Dedifferentiated amniotic fluid mesenchymal stem cell (primary cell): ENCODE measurements around the gene FAM222B.
"Not testable (repeated sequence)": the region's sequence is repeated elsewhere in the genome, so short reads cannot be mapped to it uniquely, and the experiment has no call there.

Experiments used
- DNase-seq: peaks from one replicate; pipeline ENCODE4 v3.0.0-alpha.2; 2016; ENCODE audit errors: extremely low spot score

Gene FAM222B

DNA sequence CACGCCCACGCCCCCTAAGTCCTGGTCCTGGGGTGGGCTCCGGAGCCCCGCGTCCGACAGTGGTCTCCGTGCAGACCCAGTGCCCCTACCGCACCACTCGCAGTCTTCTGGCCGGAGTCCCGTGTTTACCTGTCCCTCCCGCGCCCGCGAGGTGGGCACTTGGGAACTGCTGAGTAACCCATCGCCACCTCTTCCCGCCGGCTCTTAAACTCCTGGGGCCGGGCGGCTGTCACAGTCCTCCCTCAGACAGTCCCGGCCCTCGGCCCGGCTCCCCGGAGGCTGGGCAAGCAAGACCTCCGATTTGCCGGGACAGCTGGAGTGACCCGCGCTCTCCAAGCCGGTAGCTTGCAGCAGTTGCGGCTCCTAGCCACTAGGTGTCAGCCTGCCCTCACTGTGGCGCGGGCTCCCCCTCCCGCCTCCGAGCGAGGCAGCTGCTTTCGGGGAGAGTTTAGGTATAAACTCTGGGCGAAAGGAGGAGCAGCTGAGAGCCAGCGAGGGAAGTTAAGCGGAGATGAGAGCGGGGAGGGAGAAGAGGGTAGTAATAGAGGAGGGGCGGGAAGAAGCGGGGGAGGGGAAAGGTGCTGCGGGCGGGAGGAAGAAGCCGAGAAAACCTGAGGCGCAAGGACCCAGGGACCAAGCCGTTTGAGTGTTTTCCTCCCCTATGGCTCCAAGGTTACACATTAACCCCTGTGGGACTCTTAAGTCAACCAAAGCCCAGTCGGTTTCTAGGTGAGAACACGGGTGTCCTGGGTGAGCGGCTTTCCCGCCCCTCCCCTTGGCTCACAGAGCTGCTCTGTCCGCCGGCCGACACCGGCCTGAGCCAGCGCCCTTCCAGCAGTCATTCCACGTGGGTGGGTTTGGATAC lies 115.7 kb downstream of the FAM222B start:
- DNase-seq: peak; percentile 90

DNA sequence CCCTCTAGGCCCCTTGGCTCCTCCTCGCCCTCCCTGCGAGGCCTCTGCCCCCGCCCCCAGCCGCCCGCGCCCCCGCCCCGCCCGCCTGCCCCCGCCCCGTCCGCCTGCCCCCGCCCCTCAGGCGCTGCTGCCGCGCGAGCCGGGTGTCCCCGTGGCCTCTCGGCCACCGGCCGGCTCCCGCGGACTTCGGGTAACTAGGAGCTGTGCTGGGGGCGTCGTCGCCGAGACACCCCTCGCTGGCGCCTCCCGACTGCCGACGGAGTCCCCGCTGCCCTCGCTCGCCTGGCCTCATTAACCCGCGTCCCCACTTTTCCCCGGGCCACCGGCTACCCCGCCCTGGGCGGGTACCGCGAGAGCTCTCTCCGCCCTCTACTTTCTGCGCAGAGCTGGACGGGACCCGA lies 116.4 kb downstream of the FAM222B start, which contains the start of gene TLCD1:
Gene TLCD1, minus strand, starts transcription at position 8 of the 401 bp plus-strand sequence. CDS start 136 bp downstream, outside the sequence.
- DNase-seq: no peak

DNA sequence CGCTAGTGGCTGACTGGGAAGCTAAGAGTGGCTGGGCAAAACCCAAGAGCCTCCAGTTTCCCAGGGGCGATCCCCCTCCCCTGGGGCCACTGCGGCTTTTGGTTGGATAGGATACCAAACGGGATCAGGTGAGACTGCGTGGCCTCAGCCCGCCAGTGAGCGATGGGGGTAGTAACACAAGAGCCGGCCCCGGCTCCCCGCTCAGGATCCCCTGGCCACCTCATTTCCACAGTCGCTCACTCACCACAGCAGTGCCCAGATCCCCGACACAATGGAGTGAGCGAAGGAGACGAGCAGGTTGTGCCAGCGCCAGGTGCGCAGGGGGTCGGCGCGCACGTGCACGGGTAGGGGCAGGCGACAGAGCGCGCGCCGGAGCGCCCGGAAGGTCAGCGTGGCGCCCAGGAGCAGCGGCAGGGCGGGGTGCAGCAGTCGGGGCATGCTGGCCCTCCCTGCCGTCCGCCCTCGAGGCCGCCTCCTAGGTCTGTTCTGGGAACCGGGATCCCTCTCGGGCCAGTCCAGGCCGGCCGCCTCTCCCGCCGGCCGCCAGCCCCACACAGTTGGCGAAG lies 116.8 kb downstream of the FAM222B start:
- DNase-seq: peak; percentile 45

DNA sequence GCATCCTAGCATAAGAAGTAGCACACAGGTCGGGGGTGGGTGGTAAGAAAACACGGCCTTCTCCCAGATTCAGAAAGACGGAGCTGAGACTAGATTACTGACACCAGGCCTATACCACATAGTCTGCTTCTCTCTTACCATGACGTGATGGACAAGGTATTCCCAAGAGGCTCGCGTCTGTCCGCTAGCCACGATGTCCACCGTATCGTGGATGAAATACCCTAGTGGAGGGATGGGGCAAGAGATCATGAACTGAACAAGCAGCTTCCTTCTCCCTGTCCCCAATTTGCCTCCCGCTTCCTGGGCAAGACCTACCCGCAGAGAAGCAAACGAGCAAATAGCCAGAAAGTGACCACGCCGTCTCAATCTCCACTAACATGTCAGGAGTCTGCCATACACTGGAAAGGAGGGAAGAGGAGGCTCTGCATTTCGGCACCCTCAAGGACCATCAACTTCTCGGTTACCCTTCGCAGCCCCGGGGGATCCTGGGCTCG lies 117.4 kb downstream of the FAM222B start:
- no peak for DNase-seq

DNA sequence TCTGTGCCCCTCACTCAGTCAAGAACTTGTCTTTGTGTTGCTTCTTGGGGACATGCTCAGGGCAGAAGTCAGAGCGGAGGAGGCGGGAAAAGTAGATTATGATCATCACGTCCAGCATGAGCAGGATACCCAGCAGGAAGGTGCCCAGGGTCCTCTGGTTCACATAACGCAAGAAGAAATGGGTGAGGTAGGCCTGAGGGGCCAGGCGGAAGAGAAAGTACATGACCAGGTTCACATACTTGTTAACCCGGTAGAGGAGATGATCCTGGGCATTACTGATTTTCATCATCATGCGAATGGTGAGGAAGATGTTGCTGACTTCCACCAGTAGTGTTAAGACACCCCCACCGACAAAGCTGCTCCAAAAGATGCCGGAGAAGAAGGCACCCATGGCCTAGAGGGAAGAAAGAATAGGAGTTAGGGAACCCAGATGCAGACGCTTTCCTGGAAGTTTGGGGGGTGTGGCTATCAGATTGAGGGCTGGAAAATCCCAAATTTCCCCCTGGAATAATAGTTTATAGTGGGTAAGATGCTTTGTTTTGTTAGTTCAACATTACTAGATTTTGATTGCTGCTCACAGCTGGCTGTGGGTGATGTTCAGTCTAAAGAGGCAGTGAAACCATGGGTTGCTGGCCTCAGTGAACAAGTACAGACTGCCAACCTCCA lies 118.0 kb downstream of the FAM222B start:
- DNase-seq: no peak

DNA sequence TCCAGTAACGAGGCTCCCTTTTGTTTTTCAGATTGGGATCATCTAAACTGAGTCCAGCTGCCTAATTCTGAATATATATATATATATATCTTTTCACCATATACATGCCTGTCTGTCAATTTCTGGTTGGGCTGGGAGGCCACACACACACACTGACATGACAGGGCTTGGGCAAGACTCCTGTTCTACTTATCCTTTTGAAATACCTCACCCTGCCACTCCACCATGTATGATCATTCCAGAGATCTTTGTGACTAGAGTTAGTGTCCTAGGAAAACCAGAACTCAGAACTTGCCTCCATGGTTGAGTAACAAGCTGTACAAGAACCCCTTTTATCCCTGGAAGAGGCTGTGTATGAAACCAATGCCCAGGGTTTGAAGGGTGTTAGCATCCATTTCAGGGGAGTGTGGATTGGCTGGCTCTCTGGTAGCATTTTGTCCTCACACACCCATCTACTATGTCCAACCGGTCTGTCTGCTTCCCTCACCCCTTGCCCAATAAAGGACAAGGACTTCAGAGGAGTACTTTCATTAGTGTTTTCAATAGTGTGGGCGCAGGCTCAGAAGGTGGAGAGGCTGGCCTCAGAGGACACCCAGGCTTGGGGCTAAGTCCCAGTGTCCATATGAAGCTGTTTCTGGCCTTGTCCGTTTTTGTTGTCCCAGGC lies 118.6 kb downstream of the FAM222B start:
- not testable (repeated sequence) for DNase-seq

DNA sequence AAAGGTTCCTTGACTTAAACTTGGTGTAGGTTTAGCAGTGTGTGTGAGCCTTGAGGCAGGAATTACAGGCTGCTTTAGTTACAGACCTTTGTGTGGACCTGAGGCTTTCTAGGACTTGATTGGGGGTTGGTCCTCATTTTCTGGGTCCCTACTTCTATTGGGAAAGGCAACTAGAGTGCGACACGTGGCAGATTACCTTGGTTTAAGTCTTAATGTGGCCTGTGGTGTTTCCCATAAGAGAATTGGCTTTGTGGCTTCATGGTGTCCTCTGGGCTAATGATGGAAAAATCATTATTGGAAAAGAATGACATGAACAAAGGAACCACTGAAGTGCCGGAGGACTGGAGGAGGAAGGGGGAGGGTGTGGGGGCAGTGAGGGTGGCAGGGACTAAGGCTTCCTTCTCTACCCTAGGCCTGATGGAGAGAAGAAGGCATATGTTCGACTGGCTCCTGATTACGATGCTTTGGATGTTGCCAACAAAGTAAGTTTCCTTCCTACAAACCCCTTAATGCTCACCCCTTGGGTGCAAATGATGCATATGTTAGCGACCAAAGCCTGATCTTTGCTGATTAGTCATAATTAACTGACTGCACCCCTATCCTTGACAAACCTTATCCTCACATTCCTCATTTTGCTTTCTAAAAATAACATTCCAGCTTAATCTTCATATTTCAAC lies 119.3 kb downstream of the FAM222B start:
- DNase-seq: no peak

DNA sequence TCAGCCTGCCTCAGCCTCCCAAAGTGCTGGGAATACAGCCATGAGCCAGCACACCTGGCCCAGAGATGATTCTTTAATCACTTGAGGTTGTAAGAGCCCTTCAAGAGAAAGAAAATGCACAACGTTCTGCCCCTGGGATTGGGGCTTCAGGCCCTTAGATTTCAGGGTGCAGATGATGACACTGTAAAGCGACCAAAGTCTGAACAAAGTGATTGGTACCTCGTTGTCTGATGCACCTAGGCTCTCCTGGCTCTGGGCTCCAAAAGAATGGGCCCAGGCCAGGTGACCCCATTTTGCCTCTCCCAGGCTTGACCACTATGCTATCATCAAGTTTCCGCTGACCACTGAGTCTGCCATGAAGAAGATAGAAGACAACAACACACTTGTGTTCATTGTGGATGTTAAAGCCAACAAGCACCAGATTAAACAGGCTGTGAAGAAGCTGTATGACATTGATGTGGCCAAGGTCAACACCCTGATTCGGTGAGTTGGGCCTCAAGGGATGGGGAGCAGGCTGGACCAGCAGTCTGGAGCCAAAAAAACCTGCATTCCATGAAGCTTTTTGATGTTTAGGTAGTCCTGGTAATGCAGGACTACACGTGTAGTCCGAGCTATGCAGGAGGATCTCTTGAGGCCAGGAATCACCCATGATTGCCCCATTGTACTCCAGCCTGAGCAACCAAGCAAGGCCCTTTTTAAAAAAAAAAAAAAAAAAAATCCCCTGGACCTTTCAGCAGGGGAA lies 120.0 kb downstream of the FAM222B start:
- DNase-seq: no peak

DNA sequence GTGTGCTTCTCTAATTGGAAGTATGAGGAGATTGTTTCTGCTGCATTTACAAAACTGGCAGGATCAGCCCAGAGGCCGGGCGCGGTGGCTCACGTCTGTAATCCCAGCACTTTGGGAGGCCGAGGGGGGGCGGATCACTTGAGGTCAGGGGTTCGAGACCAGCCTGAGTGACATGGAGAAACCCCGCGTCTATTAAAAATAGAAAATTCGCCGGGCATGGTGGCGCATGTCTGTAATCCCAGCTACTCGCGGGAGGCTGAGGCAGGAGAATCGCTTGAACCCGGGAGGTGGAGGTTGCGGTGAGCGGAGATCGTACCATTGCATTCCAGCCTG lies 121.6 kb downstream of the FAM222B start:
- DNase-seq: not testable (repeated sequence)

DNA sequence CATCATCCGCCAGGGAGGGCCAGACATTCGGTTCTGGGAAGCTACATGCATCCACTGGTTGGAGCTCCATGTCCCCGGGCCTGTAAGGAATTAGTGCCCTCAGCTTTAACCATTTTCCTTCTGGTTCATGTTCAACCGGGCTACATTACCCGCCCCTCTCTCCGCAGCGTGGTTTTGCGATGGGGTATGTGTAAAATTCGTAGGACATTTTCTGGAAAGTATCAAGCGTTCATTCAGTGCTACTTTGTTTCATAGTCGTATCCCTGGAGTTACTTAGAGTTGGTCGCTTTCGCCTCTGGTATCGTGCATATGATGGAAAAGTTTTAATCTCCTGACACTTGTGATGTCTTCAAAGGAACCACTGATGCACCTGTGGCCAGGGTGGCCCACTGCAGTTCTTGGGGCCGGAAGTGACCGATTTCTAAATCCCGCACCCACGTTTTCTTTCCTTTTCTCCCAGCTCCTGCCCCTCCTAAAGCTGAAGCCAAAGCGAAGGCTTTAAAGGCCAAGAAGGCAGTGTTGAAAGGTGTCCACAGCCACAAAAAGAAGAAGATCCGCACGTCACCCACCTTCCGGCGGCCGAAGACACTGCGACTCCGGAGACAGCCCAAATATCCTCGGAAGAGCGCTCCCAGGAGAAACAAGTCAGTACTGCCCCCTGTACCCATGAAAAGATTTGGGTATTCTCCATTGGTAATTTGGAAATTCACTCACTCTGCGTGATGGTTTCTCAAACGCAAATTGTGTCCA lies 122.2 kb downstream of the FAM222B start:
- no peak for DNase-seq

DNA sequence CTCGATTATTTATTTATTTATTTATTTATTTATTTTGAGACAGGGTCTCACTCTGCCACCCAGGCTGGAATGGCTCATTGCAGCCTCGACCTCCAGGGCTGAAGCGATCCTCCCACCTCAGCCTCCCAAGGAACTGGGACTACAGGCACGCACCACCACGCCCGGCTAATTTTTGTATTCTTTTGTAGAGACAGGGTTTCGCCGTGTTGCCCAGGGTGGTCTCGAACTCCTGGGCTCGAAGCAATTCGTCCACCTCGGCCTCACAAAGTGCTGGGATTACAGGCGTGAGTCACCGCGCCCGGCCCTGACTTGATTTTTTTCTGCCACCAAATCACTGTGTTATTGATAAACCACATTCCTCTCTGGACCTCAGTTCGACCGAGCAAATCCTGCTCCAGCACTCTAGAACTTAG lies 123.6 kb downstream of the FAM222B start:
- no peak for DNase-seq

DNA sequence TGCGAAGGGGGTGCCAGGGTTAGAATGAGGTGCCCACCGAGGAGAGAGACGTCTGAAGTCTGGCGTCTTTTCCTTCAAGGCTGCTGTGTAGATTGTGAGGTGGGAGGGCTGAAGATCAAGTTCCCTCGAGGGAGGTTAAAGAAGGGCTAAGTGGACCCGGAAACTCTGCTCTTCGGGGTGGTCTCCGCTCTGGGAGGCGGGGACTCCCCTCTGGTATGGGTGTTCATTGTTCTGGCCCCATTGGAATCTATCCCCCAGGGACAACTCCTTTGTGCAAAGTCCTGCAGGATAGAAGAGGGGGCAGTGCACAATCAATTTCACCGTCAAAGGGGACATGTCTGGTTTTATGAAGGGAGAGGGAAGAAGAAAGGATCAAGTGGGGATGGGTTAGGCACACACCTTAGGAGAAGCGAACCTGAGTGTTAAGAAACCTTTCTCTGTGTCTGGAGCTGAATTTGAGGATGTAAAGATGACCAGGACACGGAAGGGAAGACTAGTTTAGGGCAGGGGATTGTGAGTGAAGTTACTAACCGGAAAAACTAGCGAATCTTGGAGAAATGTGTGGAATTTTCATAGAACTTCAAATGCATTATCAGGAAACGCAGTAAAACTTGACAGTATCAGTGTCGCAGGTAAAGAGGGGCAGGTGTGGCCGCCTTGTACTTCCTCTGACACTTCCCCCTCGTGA lies 124.1 kb downstream of the FAM222B start:
- no peak for DNase-seq

DNA sequence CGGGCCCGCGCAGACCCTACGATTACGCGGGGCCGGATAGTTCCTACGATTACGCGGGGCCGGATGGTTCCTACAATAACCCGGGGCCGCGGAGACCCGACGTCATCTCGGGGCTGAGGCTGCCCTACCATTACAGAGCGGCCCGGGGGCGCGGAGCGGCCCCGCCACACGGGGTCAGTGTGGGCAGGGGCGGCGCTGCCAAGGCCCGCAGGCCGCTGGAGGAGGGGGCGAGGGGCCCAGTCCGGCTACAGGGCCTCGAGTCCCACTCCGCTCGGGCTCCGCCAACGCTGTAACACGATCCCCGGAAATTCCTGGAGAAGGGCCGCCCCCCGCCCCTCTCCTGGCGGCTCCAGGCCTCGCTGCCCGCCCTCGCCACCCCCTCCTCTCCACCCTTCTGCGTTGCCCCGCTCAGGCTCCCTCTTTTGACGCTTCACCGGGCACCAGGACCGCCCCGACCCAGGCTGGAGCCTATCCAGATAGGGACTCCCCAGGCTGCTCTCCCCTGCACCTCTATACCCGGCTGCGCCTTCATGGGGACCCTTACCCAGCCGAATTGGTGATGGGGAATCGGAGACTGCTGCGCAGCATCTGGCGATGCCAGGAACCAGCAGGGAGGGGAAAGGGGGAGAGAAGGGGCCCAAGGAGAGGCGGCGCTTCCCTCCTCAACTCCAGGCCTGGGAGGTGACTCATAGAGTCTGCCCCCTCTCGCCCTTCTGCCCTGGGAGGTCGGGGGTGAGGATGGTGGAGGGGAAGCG lies 124.8 kb downstream of the FAM222B start, which contains the start of gene RAB34:
Gene RAB34, minus strand, starts transcription at position 291 of the 755 bp plus-strand sequence. CDS start 602 bp downstream, outside the sequence.
- peak; percentile 88 for DNase-seq

DNA sequence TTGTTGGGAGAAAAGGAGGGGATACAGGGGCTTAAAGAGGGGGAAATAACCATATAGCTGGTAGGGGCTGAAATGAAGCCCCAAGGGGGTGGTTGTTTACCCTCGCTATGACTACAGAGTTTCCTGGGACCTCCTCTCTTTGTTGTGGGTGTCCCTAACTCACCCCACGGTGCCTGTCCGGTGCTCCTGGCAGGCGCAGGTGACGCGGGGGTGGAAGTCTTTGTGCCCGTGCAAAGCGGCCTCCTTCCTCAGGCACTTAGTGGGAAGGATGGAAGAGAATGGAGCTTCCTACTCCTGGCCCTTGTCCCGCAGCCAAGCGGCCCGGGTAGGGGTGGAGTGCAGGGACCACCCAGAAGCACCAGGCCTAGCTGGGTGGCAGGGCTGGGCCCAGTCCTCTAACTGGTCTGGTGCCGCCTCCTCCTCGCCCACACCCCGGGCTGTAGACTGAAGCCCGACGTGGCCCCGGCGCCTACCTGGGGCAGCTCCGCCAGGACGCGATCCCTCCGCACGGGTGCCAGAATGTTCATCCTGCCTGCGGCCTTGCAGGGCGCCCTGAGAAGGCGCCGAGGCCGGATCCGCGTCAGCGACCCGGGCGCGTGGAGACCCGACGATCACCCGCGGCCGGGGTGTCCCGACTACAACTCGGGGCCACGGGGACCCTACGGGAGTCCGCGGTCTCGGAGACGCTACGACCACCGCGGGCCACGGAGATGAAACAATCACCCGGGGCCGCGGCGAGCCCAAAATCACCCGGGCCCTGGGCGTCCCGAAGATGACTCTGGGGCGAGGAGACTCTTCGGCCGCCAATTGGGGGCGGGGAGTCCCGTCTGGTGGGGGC lies 125.6 kb downstream of the FAM222B start:
- DNase-seq: no peak

DNA sequence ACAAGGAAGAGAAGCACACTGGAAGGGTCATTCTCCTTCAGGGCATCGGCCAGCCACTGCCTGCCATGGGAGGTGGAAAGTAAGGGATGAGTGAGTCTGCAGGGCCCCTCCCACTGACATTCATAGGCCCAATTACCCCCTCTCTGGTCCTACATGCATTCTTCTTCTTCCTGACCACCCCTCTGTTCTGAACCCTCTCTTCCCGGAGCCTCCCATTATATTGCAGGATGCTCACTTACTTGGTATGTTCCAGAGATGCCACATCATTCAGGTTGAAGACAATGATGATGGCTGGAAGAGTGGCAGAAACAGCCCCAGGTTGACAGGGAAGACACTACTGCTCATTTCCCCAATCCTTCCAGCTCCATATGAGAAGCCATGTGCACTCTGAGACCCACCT lies 127.4 kb downstream of the FAM222B start:
- no peak for DNase-seq

DNA sequence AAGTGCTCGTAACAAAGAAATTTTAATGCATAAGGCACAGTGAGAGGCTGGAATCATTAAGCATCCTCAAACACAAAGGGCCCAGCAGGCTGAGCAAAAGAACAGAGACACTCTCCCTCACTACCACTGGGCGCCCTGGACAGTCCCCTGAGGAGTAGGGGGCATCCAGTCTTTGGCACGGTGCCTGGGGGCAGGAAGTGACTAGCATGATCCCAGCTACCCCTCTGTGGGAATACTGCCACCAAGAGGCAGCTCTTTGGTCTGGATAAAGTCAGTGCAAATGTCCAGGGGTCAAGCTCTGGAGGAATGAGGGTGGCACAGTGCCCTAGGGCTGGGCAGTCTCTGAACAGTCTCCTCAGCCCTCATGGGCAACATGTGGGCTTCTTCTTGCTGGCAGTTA lies 128.3 kb downstream of the FAM222B start:
- DNase-seq: no peak

DNA sequence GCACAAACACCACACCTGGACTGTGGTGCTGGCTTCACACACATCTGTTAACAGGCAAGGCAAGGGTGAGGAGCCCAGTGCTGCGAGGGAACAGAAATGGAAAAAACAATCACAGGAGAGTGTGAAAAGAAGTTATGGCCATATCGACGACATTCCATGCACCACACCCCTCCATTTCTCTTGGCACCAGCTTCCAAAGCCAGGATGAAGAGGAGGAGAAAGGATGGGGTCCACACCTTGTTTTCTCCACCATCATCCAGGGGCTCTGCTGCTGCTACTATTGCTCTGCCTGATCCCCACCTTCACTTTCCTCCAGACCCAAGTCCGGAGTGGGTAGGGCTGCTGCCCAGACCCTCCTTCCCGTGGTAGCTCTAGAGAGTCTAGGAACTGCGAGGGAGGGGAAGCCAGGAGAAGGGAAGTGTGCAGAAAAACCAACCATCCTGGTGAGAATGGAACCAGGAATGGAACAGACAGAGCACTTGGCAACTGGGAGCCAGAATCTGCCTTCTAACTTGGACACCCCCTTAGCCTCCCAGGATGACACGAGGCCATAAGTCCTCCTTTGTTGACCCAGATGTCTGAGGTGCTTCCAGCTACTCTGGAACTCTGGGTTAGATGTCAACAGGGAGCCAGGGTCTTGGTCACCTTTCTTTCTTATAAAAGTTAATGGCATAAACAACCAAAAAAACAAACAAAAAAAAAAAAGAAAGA lies 129.7 kb downstream of the FAM222B start:
- DNase-seq: no peak
